HEK293T (cell line): Measurements from ENCODE around the gene CXCL1.

Experiments
- ARNT ChIP-seq: fragments of 450-650 bp; IDR thresholded peaks from 2 replicates; pipeline ENCODE4 v1.6.1; 2017; ENCODE audit warnings: mild to moderate bottlenecking
- BHLHE40 ChIP-seq: fragments of 450-650 bp; IDR thresholded peaks from 2 replicates; pipeline ENCODE4 v1.6.1; 2016; ENCODE audit warnings: mild to moderate bottlenecking, moderate library complexity, borderline replicate concordance
- CTBP1 ChIP-seq: fragments of 450-650 bp; IDR thresholded peaks from 2 replicates; pipeline ENCODE4 v1.6.1; 2016; ENCODE audit warnings: borderline replicate concordance
- ELF4 ChIP-seq: fragments of 450-650 bp; IDR thresholded peaks from 2 replicates; pipeline ENCODE4 v1.6.1; 2017; ENCODE audit warnings: antibody characterized with exemption
- FOXA1 ChIP-seq: fragments of 450-650 bp; IDR thresholded peaks from 2 replicates; pipeline ENCODE4 v1.6.1; 2016; ENCODE audit warnings: mild to moderate bottlenecking
- FOXM1 ChIP-seq: fragments of 450-650 bp; IDR thresholded peaks from 2 replicates; pipeline ENCODE4 v1.6.1; 2017; ENCODE audit warnings: mild to moderate bottlenecking, borderline replicate concordance
- L3MBTL2 ChIP-seq: fragments of 450-650 bp; conservative IDR thresholded peaks from 2 replicates; pipeline ENCODE4 v1.6.1; 2016; ENCODE audit warnings: mild to moderate bottlenecking
- LEF1 ChIP-seq: fragments of 450-650 bp; IDR thresholded peaks from 2 replicates; pipeline ENCODE4 v1.6.1; 2017; ENCODE audit warnings: mild to moderate bottlenecking, borderline replicate concordance
- NFRKB ChIP-seq: fragments of 450-650 bp; IDR thresholded peaks from 2 replicates; pipeline ENCODE4 v1.6.1; 2016; ENCODE audit warnings: mild to moderate bottlenecking, moderate library complexity
- SP1 ChIP-seq: fragments of 450-650 bp; IDR thresholded peaks from 2 replicates; pipeline ENCODE4 v1.6.1; 2017
- SUZ12 ChIP-seq: fragments of 450-650 bp; IDR thresholded peaks from 2 replicates; pipeline ENCODE4 v1.6.1; 2016; ENCODE audit warnings: mild to moderate bottlenecking
- TARDBP ChIP-seq: fragments of 450-650 bp; IDR thresholded peaks from 2 replicates; pipeline ENCODE4 v1.6.1; 2016
- ZNF384 ChIP-seq: fragments of 450-650 bp; IDR thresholded peaks from 2 replicates; pipeline ENCODE4 v1.6.1; 2016

DNA sequence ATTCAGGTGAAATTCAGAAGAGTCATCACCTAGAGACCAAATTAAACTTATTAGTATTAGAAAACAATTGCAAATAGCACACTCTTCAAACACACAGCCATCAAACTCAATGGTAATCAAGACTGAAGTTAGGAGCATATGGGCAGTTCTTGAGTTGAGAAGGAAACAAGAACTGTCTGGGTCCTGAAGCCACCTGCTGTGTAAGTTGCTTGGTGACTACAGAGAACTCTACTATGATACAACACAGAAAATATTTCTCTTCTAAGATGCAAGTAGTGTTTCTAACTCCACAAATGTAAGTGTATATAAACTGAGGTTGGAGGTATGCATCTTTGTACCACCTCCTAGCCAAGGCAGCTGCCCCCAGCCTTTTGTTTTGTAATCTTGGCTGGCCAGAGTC lies 16.4 kb upstream of the CXCL1 start:
- TF ChIP-seq SP1 (no peak), BHLHE40 (no peak), FOXM1 (no peak), TARDBP (no peak), L3MBTL2 (no peak), NFRKB (no peak), ELF4 (no peak), SUZ12 (no peak), CTBP1 (no peak), LEF1 (no peak), FOXA1 (no peak), ARNT (no peak), ZNF384 (no peak)
